ENCODE data around the gene TBC1D24. TPM values are rescaled to one million over a fixed set of nuclear protein-coding genes. Genes with fewer than 3 reads are reported as not detected.
A peak's percentile ranks its signal among the peaks of the same experiment; 100 is the strongest.
"Not testable (repeated sequence)": the region's sequence is repeated elsewhere in the genome, so short reads cannot be mapped to it uniquely, and the experiment has no call there.

The TBC1D24 gene
- total and polyA plus RNA-seq, 2 donors (not counting 1 experiment from before 2014, with no cell fraction given), result 7.1 to 9.4 TPM

DNA sequence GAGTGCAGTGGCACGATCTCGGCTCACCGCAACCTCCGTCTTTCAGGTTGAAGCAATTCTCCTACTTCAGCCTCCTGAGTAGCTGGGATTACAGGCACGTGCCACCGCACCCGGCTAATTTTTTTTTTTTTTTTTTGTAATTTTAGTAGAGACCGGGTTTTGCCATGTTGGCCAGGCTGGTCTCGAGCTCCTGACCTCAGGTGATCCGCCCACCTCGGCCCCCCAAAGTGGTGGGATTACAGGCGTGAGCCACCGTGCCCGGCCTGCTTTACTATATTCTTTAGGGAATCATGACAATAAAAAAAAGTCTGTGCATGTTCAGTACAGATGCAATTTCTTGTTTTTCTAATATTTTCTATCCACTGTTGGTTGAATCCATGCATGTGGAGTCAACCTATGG lies 68.8 kb downstream of the TBC1D24 start:
- CTCF ChIA-PET; H3K9ac ChIP-seq (ENCODE audit: low read length); H3K27me3 Mint-ChIP-seq; H3K9me3 Mint-ChIP-seq (ENCODE audit: insufficient read depth); intact Hi-C loops (cut with micrococcal nuclease); H3K4me2 ChIP-seq (replicated peaks; ENCODE audit: low read depth, low read length, poor library complexity, severe bottlenecking); H3K27ac ChIP-seq (ENCODE audit: low read length in 2 of 2); H3K9me3 ChIP-seq (ENCODE audit: control extremely low read depth in 1 of 3, control insufficient read depth in 2 of 3, insufficient read depth in 1 of 3, low read length in 2 of 3); H3K27me3 ChIP-seq (replicated peaks in 1 of 4; ENCODE audit: control extremely low read depth in 1 of 4, control insufficient read depth in 3 of 4, insufficient read depth in 4 of 4, low read length in 3 of 4); H3K4me3 ChIP-seq (ENCODE audit: control extremely low read depth in 1 of 5, extremely low read depth in 1 of 5, insufficient read depth in 1 of 5, low read depth in 2 of 5, low read length in 4 of 5); H3K4me3 Mint-ChIP-seq; H3K36me3 ChIP-seq (replicated peaks in 1 of 2; ENCODE audit: control extremely low read depth in 1 of 2, control insufficient read depth in 1 of 2, extremely low read depth in 1 of 2, insufficient read depth in 2 of 2, low read length in 1 of 2); H2AFZ ChIP-seq (ENCODE audit: insufficient read depth, low read depth, low read length, poor library complexity, severe bottlenecking); ATAC-seq (ENCODE audit: low read depth); DNase-seq: not testable (repeated sequence)
- POLR2A ChIA-PET, result interaction anchor here (0.7 kb wide), 1 partner anchor 580 kb away, joined by 4 read pairs; no protein-coding TSS in a partner anchor
- peaks cover 32% of the 10 kb centered on the region for H3K4me1 Mint-ChIP-seq
- H3K4me1 ChIP-seq (ENCODE audit: control insufficient read depth in 2 of 2, insufficient read depth in 2 of 2, low read length in 2 of 2), result peaks cover 27 to 28% of the 10 kb centered on the region in 2 donors
- H4K20me1 ChIP-seq (ENCODE audit: control insufficient read depth, insufficient read depth, low read length, poor library complexity, severe bottlenecking), result peaks cover 57% of the 10 kb centered on the region
- peak overlapping the region; percentile 50 for H3K27ac Mint-ChIP-seq
- WGBS (ENCODE audit: insufficient coverage), result no CpG with 5 or more reads among the region's 14 CpGs
- peaks cover 52% of the 10 kb centered on the region for H3K79me2 ChIP-seq (ENCODE audit: control insufficient read depth, insufficient read depth, low read length)

DNA sequence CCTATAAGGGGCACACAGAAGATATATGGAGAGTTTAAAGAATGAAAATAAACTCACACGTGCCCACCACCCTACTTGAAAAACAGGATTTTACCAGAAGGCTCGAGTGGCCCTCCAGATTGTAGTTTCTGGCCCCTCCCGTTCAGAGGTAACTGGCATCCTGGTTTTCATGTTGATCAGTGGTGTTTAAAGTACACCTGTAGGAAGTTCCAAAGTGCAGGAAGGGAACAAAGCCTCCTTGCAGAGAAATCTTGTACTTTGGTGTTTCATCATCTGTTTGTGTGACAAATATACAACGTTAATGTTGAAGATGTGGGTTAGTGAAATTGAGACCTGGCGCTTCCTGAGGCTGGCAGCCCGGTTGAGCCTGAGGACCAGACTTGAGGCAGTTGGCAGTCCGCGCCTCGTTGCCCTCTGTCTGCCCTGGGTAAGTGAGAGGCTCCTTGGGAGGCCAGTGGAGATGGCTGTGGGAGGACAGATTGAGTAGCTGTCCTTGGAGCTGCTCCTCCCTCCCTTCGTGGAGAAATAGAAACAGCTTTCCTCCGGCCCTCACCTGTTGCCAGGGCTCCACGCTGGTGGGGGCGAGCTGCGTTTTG lies 75.5 kb downstream of the TBC1D24 start:
- H3K27me3 ChIP-seq (replicated peaks in 1 of 4; ENCODE audit: control extremely low read depth in 1 of 4, control insufficient read depth in 3 of 4, insufficient read depth in 4 of 4, low read length in 3 of 4); H3K27me3 Mint-ChIP-seq; H3K27ac Mint-ChIP-seq; H3K4me1 Mint-ChIP-seq; DNase-seq; H3K36me3 ChIP-seq (replicated peaks in 1 of 2; ENCODE audit: control extremely low read depth in 1 of 2, control insufficient read depth in 1 of 2, extremely low read depth in 1 of 2, insufficient read depth in 2 of 2, low read length in 1 of 2); CTCF ChIA-PET; H3K9me3 ChIP-seq (ENCODE audit: control extremely low read depth in 1 of 3, control insufficient read depth in 2 of 3, insufficient read depth in 1 of 3, low read length in 2 of 3); H3K4me3 Mint-ChIP-seq; H3K27ac ChIP-seq (ENCODE audit: low read length in 2 of 2); POLR2A ChIA-PET; ATAC-seq (ENCODE audit: low read depth); H2AFZ ChIP-seq (ENCODE audit: insufficient read depth, low read depth, low read length, poor library complexity, severe bottlenecking); intact Hi-C loops (cut with micrococcal nuclease); H3K4me1 ChIP-seq (ENCODE audit: control insufficient read depth in 2 of 2, insufficient read depth in 2 of 2, low read length in 2 of 2); H3K4me2 ChIP-seq (replicated peaks; ENCODE audit: low read depth, low read length, poor library complexity, severe bottlenecking); H3K9me3 Mint-ChIP-seq (ENCODE audit: insufficient read depth); H3K4me3 ChIP-seq (ENCODE audit: control extremely low read depth in 1 of 5, extremely low read depth in 1 of 5, insufficient read depth in 1 of 5, low read depth in 2 of 5, low read length in 4 of 5); H3K9ac ChIP-seq (ENCODE audit: low read length): not testable (repeated sequence)
- Histone ChIP-seq H3K79me2 (ENCODE audit: control insufficient read depth, insufficient read depth, low read length) (peaks cover 21% of the 10 kb centered on the region), H4K20me1 (ENCODE audit: control insufficient read depth, insufficient read depth, low read length, poor library complexity, severe bottlenecking) (peaks cover 20% of the 10 kb centered on the region)
- no CpG with 5 or more reads among the region's 14 CpGs for whole genome bisulfite sequencing (ENCODE audit: insufficient coverage)

DNA sequence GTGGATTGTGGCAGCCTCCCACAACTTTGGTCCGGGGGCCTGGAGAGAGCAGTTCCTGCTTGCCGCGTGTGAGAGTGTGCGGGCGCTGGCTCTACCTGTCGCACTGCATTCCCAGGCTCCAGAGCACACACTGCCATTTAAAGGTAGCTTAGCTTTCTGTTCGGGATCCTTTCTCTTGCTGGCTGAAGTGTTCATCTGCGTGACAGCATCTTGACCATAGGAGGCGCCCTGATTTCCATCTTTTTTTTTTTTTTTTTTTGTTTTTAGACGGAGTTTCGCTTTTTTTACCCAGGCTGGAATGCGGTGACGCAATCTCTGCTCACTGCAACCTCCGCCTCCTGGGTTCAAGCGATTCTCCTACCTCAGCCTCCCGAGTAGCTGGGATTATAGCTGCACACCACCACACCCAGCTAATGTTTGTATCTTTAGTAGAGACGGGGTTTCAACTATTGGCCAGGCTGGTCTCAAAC lies 76.5 kb downstream of the TBC1D24 start:
- H3K4me3 Mint-ChIP-seq; H3K27me3 ChIP-seq (replicated peaks in 1 of 4; ENCODE audit: control extremely low read depth in 1 of 4, control insufficient read depth in 3 of 4, insufficient read depth in 4 of 4, low read length in 3 of 4); DNase-seq; H3K27ac ChIP-seq (ENCODE audit: low read length in 2 of 2); H3K4me1 ChIP-seq (ENCODE audit: control insufficient read depth in 2 of 2, insufficient read depth in 2 of 2, low read length in 2 of 2); ATAC-seq (ENCODE audit: low read depth); H3K27ac Mint-ChIP-seq; H3K36me3 ChIP-seq (replicated peaks in 1 of 2; ENCODE audit: control extremely low read depth in 1 of 2, control insufficient read depth in 1 of 2, extremely low read depth in 1 of 2, insufficient read depth in 2 of 2, low read length in 1 of 2); intact Hi-C loops (cut with micrococcal nuclease); H3K9ac ChIP-seq (ENCODE audit: low read length); H3K9me3 ChIP-seq (ENCODE audit: control extremely low read depth in 1 of 3, control insufficient read depth in 2 of 3, insufficient read depth in 1 of 3, low read length in 2 of 3); H3K27me3 Mint-ChIP-seq; H4K20me1 ChIP-seq (ENCODE audit: control insufficient read depth, insufficient read depth, low read length, poor library complexity, severe bottlenecking); H2AFZ ChIP-seq (ENCODE audit: insufficient read depth, low read depth, low read length, poor library complexity, severe bottlenecking); H3K9me3 Mint-ChIP-seq (ENCODE audit: insufficient read depth); H3K4me2 ChIP-seq (replicated peaks; ENCODE audit: low read depth, low read length, poor library complexity, severe bottlenecking); POLR2A ChIA-PET; H3K4me3 ChIP-seq (ENCODE audit: control extremely low read depth in 1 of 5, extremely low read depth in 1 of 5, insufficient read depth in 1 of 5, low read depth in 2 of 5, low read length in 4 of 5); H3K4me1 Mint-ChIP-seq: not testable (repeated sequence)
- CTCF ChIA-PET, result interaction anchor here (0.7 kb wide), 1 partner anchor 525 kb away, joined by 3 read pairs; no protein-coding TSS in a partner anchor
- H3K79me2 ChIP-seq (ENCODE audit: control insufficient read depth, insufficient read depth, low read length), result peaks cover 10% of the 10 kb centered on the region
- WGBS (ENCODE audit: insufficient coverage), result 93% methylated on average over 3 of the region's 17 CpGs

DNA sequence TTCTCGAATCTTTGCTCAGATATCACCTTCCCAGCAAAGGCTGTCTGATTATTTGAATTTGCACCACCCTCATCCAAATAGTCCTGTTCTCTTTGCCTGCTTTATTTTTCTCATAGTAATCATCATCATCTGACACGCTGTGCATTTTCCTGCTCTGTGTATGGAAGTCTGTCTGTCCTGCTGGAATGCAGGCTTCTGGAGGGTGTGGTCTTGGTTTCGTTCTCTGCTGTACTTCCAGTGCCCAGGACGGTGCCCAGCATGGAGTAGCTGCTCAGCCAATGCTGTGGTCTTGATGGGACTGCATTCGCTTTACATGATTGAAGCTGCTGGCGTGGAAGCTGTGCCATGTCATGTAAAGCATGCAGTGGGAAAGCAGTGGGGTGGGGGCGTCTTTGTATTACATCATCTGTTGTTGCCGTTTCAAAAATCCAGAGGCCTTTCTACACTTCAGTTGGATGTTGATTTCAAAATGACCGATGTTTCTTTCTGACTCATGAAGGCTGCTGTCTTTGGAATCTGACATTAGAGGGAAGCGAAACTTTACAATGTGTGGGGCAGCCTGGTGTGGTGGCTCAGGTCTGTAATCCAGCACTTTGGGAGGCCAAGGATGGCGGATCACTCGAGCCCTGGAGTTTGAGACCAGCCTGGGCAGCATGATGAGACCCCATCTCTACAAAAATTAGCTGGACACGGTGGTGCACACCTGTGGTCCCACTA lies 79.9 kb downstream of the TBC1D24 start:
- not testable (repeated sequence) for H3K36me3 ChIP-seq (replicated peaks in 1 of 2; ENCODE audit: control extremely low read depth in 1 of 2, control insufficient read depth in 1 of 2, extremely low read depth in 1 of 2, insufficient read depth in 2 of 2, low read length in 1 of 2)

More for the DNA sequence above, 79.9 kb downstream of the TBC1D24 start:
- H3K9me3 ChIP-seq (ENCODE audit: control extremely low read depth in 1 of 3, control insufficient read depth in 2 of 3, insufficient read depth in 1 of 3, low read length in 2 of 3); H3K4me1 ChIP-seq (ENCODE audit: control insufficient read depth in 2 of 2, insufficient read depth in 2 of 2, low read length in 2 of 2); H3K4me3 Mint-ChIP-seq; H3K79me2 ChIP-seq (ENCODE audit: control insufficient read depth, insufficient read depth, low read length); POLR2A ChIA-PET; H4K20me1 ChIP-seq (ENCODE audit: control insufficient read depth, insufficient read depth, low read length, poor library complexity, severe bottlenecking); H3K27me3 Mint-ChIP-seq; H3K4me2 ChIP-seq (replicated peaks; ENCODE audit: low read depth, low read length, poor library complexity, severe bottlenecking); H3K9ac ChIP-seq (ENCODE audit: low read length); H3K27ac ChIP-seq (ENCODE audit: low read length in 2 of 2); CTCF ChIA-PET; H3K9me3 Mint-ChIP-seq (ENCODE audit: insufficient read depth); H3K27me3 ChIP-seq (replicated peaks in 1 of 4; ENCODE audit: control extremely low read depth in 1 of 4, control insufficient read depth in 3 of 4, insufficient read depth in 4 of 4, low read length in 3 of 4); H3K4me3 ChIP-seq (ENCODE audit: control extremely low read depth in 1 of 5, extremely low read depth in 1 of 5, insufficient read depth in 1 of 5, low read depth in 2 of 5, low read length in 4 of 5); ATAC-seq (ENCODE audit: low read depth); DNase-seq; H3K4me1 Mint-ChIP-seq; intact Hi-C loops (cut with micrococcal nuclease); H3K27ac Mint-ChIP-seq; H2AFZ ChIP-seq (ENCODE audit: insufficient read depth, low read depth, low read length, poor library complexity, severe bottlenecking): not testable (repeated sequence)
- WGBS (ENCODE audit: insufficient coverage), result no CpG with 5 or more reads among the region's 13 CpGs

Data from B cell (primary cell).